ENCODE results near the gene INVS.

The INVS gene

DNA sequence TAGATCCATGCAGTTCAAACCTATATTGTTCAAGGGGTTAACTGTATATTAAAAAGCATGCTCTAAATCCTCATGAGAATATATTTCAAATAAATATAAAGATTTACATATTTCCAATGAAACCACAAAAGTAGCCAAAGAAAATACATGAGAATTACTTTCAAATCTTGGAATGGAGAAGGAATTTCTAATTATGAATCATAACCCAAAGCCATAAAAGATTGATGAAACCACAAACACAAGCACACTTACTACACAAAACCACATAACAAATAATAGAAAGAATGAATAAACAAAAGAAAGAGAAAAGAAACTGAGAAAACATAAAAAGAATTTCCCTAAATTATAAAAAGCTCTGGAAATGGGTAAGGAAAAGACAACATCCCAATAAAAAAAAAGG lies 16.3 kb upstream of the INVS start:
- Histone ChIP-seq H3K27me3 (ENCODE audit: control insufficient read depth in 5 of 5, insufficient read depth in 4 of 5, low read length in 5 of 5) (no peaks in the 10 kb centered on the region), H3K4me1 (ENCODE audit: control insufficient read depth in 5 of 5, insufficient read depth in 5 of 5, low read length in 5 of 5) (peaks cover 0 to 2% (median 0%) of the 10 kb centered on the region in 5 donors), H3K9ac (ENCODE audit: low read length in 5 of 5) (no peak overlapping the region), H3K27ac (ENCODE audit: low read depth, low read length) (no peak overlapping the region), H3K36me3 (ENCODE audit: control insufficient read depth in 5 of 5, insufficient read depth in 5 of 5, low read length in 5 of 5) (no peaks in the 10 kb centered on the region), H3K9me3 (ENCODE audit: control insufficient read depth in 5 of 5, low read length in 5 of 5) (no peaks in the 10 kb centered on the region), H3K4me3 (ENCODE audit: low read depth in 1 of 5, low read length in 5 of 5) (no peak overlapping the region)

DNA sequence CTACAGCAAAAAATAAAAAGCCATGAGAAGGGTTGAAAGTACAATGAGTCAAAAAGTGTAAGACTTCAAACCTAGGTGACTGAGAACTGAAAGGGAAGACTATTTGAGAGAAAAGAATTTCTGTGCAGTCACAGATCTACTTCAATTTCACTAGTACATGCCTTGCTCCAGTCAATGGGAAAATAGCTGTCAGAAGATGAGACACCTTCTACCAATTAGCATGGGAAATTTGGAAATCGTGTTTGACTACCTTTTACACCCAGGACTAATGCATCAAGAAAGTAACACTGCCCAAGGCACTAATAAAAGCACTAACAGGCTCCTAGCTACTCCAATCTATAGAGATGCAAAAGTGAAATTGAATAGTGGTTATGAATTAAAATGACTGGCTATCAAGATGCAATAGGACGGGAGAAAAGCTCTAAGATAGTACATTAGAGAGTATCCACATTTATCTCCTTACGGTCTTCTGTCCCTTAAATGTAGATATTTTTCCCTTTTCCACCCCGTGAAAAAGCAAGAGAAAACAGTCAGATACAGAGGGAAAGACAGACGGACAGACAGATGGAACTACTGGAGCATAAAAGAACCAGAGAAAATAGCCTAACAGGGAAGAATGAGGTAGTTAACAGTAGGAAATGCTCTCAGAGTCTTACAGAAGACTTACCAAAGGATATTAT lies 15.5 kb upstream of the INVS start:
- no peak overlapping the region for H3K4me3 ChIP-seq (ENCODE audit: low read depth in 1 of 5, low read length in 5 of 5)
- peaks cover 0 to 2% (median 0%) of the 10 kb centered on the region in 5 donors for H3K4me1 ChIP-seq (ENCODE audit: control insufficient read depth in 5 of 5, insufficient read depth in 5 of 5, low read length in 5 of 5)
- no peaks in the 10 kb centered on the region for H3K9me3 ChIP-seq (ENCODE audit: control insufficient read depth in 5 of 5, low read length in 5 of 5)
- H3K9ac ChIP-seq (ENCODE audit: low read length in 5 of 5), result no peak overlapping the region
- H3K27ac ChIP-seq (ENCODE audit: low read depth, low read length), result no peak overlapping the region
- no peaks in the 10 kb centered on the region for H3K27me3 ChIP-seq (ENCODE audit: control insufficient read depth in 5 of 5, insufficient read depth in 4 of 5, low read length in 5 of 5)
- no peaks in the 10 kb centered on the region for H3K36me3 ChIP-seq (ENCODE audit: control insufficient read depth in 5 of 5, insufficient read depth in 5 of 5, low read length in 5 of 5)

DNA sequence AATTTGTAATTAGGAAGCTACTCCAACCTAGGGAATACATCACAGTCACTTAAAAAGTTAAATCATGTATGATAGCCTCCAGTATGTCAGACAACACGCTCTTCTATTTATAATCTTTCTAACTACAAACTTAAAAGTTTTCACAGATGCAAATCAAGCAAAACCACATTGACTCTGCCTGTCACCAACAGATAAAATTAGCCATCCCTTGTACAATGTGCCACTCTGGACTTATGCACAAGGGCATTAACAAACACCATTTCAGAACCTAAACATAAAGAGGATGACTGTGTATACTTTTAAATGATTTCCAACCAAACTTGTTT lies 15.0 kb upstream of the INVS start:
- Histone ChIP-seq H3K4me1 (ENCODE audit: control insufficient read depth in 5 of 5, insufficient read depth in 5 of 5, low read length in 5 of 5) (peaks cover 0 to 2% (median 0%) of the 10 kb centered on the region in 5 donors), H3K27me3 (ENCODE audit: control insufficient read depth in 5 of 5, insufficient read depth in 4 of 5, low read length in 5 of 5) (no peaks in the 10 kb centered on the region), H3K9ac (ENCODE audit: low read length in 5 of 5) (no peak overlapping the region), H3K4me3 (ENCODE audit: low read depth in 1 of 5, low read length in 5 of 5) (no peak overlapping the region), H3K9me3 (ENCODE audit: control insufficient read depth in 5 of 5, low read length in 5 of 5) (no peaks in the 10 kb centered on the region), H3K27ac (ENCODE audit: low read depth, low read length) (no peak overlapping the region), H3K36me3 (ENCODE audit: control insufficient read depth in 5 of 5, insufficient read depth in 5 of 5, low read length in 5 of 5) (no peaks in the 10 kb centered on the region)

DNA sequence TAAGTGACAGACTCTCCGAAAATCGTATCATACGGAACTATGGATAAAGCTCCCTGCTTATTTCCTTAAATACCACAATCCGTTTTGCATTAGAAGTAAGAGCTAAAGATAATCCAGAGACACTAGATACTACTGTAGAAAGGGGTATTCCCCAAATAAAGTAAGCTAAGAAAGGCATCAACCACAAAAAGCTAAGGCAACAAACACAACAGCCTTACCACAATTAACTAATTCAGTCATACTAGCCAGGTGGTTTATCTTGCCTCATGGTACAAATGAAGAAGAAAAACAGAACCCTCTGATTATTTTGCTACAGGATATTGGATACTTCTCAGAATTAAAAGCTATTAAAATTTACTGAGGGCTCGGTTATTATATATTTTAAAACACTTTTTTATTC lies 14.3 kb upstream of the INVS start:
- Histone ChIP-seq H3K4me1 (ENCODE audit: control insufficient read depth in 5 of 5, insufficient read depth in 5 of 5, low read length in 5 of 5) (peaks cover 0 to 2% (median 0%) of the 10 kb centered on the region in 5 donors), H3K9ac (ENCODE audit: low read length in 5 of 5) (no peak overlapping the region), H3K27ac (ENCODE audit: low read depth, low read length) (no peak overlapping the region), H3K9me3 (ENCODE audit: control insufficient read depth in 5 of 5, low read length in 5 of 5) (no peaks in the 10 kb centered on the region), H3K4me3 (ENCODE audit: low read depth in 1 of 5, low read length in 5 of 5) (no peak overlapping the region), H3K36me3 (ENCODE audit: control insufficient read depth in 5 of 5, insufficient read depth in 5 of 5, low read length in 5 of 5) (no peaks in the 10 kb centered on the region), H3K27me3 (ENCODE audit: control insufficient read depth in 5 of 5, insufficient read depth in 4 of 5, low read length in 5 of 5) (no peaks in the 10 kb centered on the region)

DNA sequence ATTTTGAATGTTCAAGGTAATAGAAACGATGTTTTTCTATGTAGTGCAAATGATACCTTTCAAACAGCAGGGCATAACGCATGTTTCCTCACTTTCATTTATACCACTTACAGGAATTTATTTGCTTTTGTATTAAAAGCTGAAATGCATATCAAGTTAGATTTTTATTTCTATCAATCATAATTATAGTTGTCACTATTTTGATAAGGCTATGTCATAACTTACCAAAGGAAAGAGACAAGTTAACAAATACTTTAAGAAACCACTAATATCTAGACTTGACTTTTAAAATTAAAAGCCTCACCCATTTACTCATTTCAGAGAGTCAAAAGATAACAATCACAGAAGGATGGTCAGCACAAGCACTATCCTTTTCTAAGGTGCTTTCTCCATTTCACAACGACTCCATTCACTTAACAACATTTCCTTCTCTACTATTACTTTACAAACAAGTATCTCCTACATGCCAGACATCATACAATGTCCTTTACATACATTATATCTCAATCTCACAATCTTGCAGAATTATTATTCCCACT lies 12.9 kb upstream of the INVS start:
- H3K4me1 ChIP-seq (ENCODE audit: control insufficient read depth in 5 of 5, insufficient read depth in 5 of 5, low read length in 5 of 5), result peaks cover 0 to 5% (median 0%) of the 10 kb centered on the region in 5 donors
- H3K36me3 ChIP-seq (ENCODE audit: control insufficient read depth in 5 of 5, insufficient read depth in 5 of 5, low read length in 5 of 5), result no peaks in the 10 kb centered on the region
- H3K4me3 ChIP-seq (ENCODE audit: low read depth in 1 of 5, low read length in 5 of 5), result no peak overlapping the region
- H3K27ac ChIP-seq (ENCODE audit: low read depth, low read length), result no peak overlapping the region
- no peak overlapping the region for H3K9ac ChIP-seq (ENCODE audit: low read length in 5 of 5)
- no peaks in the 10 kb centered on the region for H3K9me3 ChIP-seq (ENCODE audit: control insufficient read depth in 5 of 5, low read length in 5 of 5)
- no peaks in the 10 kb centered on the region for H3K27me3 ChIP-seq (ENCODE audit: control insufficient read depth in 5 of 5, insufficient read depth in 4 of 5, low read length in 5 of 5)

DNA sequence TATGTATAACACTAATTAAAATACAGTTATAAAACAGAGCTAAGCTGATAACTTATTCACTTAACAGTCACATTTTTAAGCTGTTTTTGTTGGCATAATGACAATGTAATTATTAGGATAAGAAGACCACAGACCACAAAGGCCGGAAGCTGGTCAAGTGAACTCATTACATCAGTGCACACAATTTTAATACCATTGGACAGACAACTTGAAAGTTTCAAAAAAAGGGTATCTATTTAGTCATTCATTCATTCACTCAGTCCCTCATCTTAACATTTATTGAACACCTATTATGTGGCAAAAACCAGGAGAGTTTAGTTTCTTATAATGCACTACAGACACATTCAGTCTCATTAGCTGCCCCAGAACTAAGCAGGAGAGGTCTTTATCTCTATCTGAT lies 11.8 kb upstream of the INVS start:
- peaks cover 0 to 5% (median 0%) of the 10 kb centered on the region in 5 donors for H3K4me1 ChIP-seq (ENCODE audit: control insufficient read depth in 5 of 5, insufficient read depth in 5 of 5, low read length in 5 of 5)
- no peaks in the 10 kb centered on the region for H3K9me3 ChIP-seq (ENCODE audit: control insufficient read depth in 5 of 5, low read length in 5 of 5)
- no peaks in the 10 kb centered on the region for H3K27me3 ChIP-seq (ENCODE audit: control insufficient read depth in 5 of 5, insufficient read depth in 4 of 5, low read length in 5 of 5)
- H3K4me3 ChIP-seq (ENCODE audit: low read depth in 1 of 5, low read length in 5 of 5), result no peak overlapping the region
- H3K9ac ChIP-seq (ENCODE audit: low read length in 5 of 5), result no peak overlapping the region
- no peak overlapping the region for H3K27ac ChIP-seq (ENCODE audit: low read depth, low read length)
- no peaks in the 10 kb centered on the region for H3K36me3 ChIP-seq (ENCODE audit: control insufficient read depth in 5 of 5, insufficient read depth in 5 of 5, low read length in 5 of 5)

DNA sequence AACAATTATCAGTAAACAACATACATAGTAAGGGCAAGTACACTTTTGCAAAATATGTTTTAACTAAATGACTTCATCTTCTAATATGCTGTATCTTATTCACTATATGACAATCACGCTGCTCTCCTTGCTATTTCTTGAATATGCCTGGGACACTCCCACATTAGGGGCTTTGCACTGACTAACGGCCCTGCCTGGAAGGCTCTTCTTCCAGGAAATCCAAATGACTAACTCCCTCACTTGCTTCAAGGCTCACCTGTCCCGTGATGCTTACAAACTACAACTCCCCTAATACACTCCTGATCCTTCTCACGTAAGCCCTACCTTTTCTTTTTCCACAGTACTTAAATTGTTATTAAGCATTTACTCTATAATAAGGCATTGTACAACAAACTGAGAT lies 10.8 kb upstream of the INVS start:
- H3K27me3 ChIP-seq (ENCODE audit: control insufficient read depth in 5 of 5, insufficient read depth in 4 of 5, low read length in 5 of 5), result no peaks in the 10 kb centered on the region
- peak overlapping the region in 1 of 5 donors; percentile 35 for H3K9ac ChIP-seq (ENCODE audit: low read length in 5 of 5)
- H3K4me1 ChIP-seq (ENCODE audit: control insufficient read depth in 5 of 5, insufficient read depth in 5 of 5, low read length in 5 of 5), result peaks cover 0 to 5% (median 0%) of the 10 kb centered on the region in 5 donors
- H3K36me3 ChIP-seq (ENCODE audit: control insufficient read depth in 5 of 5, insufficient read depth in 5 of 5, low read length in 5 of 5), result no peaks in the 10 kb centered on the region
- H3K9me3 ChIP-seq (ENCODE audit: control insufficient read depth in 5 of 5, low read length in 5 of 5), result no peaks in the 10 kb centered on the region
- no peak overlapping the region for H3K27ac ChIP-seq (ENCODE audit: low read depth, low read length)
- no peak overlapping the region for H3K4me3 ChIP-seq (ENCODE audit: low read depth in 1 of 5, low read length in 5 of 5)

DNA sequence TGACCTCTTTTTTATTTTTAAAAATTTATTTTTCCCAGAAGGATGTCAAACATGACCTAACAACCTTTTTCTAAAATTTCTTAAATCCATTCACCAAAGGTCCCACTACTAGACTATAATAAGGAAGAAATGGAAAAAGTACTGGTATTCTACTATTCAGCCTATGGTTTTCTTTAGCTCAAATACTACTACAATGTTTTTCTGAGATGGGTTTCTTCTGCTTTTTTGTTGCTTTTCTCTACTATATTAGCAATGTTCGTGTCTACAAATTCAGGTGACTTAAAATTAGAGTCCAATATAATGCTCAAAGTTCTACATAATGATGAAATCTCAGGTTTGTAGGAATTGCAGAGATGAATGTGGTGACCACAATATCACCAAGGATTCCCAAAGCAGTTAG lies 8.2 kb upstream of the INVS start:
- H3K27ac ChIP-seq (ENCODE audit: low read depth, low read length), result no peak overlapping the region
- peaks cover 0 to 5% (median 0%) of the 10 kb centered on the region in 5 donors for H3K4me1 ChIP-seq (ENCODE audit: control insufficient read depth in 5 of 5, insufficient read depth in 5 of 5, low read length in 5 of 5)
- H3K9me3 ChIP-seq (ENCODE audit: control insufficient read depth in 5 of 5, low read length in 5 of 5), result no peaks in the 10 kb centered on the region
- H3K36me3 ChIP-seq (ENCODE audit: control insufficient read depth in 5 of 5, insufficient read depth in 5 of 5, low read length in 5 of 5), result no peaks in the 10 kb centered on the region
- H3K4me3 ChIP-seq (ENCODE audit: low read depth in 1 of 5, low read length in 5 of 5), result no peak overlapping the region
- no peak overlapping the region for H3K9ac ChIP-seq (ENCODE audit: low read length in 5 of 5)
- no peaks in the 10 kb centered on the region for H3K27me3 ChIP-seq (ENCODE audit: control insufficient read depth in 5 of 5, insufficient read depth in 4 of 5, low read length in 5 of 5)

DNA sequence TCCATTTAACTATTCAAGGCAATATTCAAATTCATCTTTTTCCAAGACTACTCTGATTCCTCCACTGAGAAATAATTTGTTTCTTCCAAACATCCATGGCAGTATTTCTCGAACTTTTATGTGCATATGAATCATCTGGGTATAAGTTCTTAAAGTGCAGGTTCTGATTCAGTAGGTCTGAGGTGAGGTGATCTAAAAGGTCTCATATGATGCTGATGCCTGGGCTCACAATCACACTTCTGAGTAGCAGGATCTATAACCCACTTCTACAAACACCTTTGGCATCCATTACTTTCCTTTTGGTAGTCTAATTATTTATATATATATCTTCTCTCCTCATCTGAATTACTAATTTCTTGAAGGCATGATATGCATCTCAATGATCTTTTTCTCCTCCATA lies 7.4 kb upstream of the INVS start:
- Histone ChIP-seq H3K36me3 (ENCODE audit: control insufficient read depth in 5 of 5, insufficient read depth in 5 of 5, low read length in 5 of 5) (no peaks in the 10 kb centered on the region), H3K4me3 (ENCODE audit: low read depth in 1 of 5, low read length in 5 of 5) (no peak overlapping the region), H3K9me3 (ENCODE audit: control insufficient read depth in 5 of 5, low read length in 5 of 5) (no peaks in the 10 kb centered on the region), H3K27ac (ENCODE audit: low read depth, low read length) (no peak overlapping the region), H3K27me3 (ENCODE audit: control insufficient read depth in 5 of 5, insufficient read depth in 4 of 5, low read length in 5 of 5) (no peaks in the 10 kb centered on the region), H3K9ac (ENCODE audit: low read length in 5 of 5) (no peak overlapping the region), H3K4me1 (ENCODE audit: control insufficient read depth in 5 of 5, insufficient read depth in 5 of 5, low read length in 5 of 5) (peaks cover 0 to 3% (median 2%) of the 10 kb centered on the region in 5 donors)

DNA sequence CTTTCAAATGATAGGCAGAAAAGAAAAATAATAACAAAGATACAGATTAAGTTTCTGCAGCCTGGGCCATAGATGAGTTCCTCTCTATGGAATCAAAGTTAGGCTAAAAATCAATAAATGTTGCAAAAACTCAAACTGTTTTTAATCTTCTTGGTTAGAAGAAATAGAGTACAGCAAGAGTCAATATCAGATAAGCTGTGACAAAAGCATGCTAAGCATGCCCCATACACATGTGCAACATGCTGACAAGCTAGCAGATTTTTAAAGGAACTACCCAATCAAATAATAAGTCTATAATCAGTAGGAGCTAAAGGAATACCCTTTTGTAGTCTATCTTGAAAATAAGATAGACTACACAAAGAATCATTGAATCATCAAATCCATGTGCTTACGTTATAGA lies 7.0 kb upstream of the INVS start:
- H3K36me3 ChIP-seq (ENCODE audit: control insufficient read depth in 5 of 5, insufficient read depth in 5 of 5, low read length in 5 of 5), result no peaks in the 10 kb centered on the region
- no peaks in the 10 kb centered on the region for H3K9me3 ChIP-seq (ENCODE audit: control insufficient read depth in 5 of 5, low read length in 5 of 5)
- H3K4me1 ChIP-seq (ENCODE audit: control insufficient read depth in 5 of 5, insufficient read depth in 5 of 5, low read length in 5 of 5), result peaks cover 0 to 6% (median 4%) of the 10 kb centered on the region in 5 donors
- H3K27ac ChIP-seq (ENCODE audit: low read depth, low read length), result no peak overlapping the region
- no peaks in the 10 kb centered on the region for H3K27me3 ChIP-seq (ENCODE audit: control insufficient read depth in 5 of 5, insufficient read depth in 4 of 5, low read length in 5 of 5)
- no peak overlapping the region for H3K9ac ChIP-seq (ENCODE audit: low read length in 5 of 5)
- no peak overlapping the region for H3K4me3 ChIP-seq (ENCODE audit: low read depth in 1 of 5, low read length in 5 of 5)
